HEK293 (cell line): Measurements from ENCODE around the gene ADD2.

Experiments
- CTCF ChIP-seq: fragments of 450-650 bp; formaldehyde crosslinking; IDR thresholded peaks from 2 replicates; pipeline ENCODE4 v1.5.1; 2016; ENCODE audit warnings: missing biosample characterization, missing genetic modification characterization
- KLF1 ChIP-seq: fragments of 450-650 bp; formaldehyde crosslinking; IDR thresholded peaks from 2 replicates; pipeline ENCODE4 v1.5.1; 2016; ENCODE audit warnings: missing biosample characterization, missing genetic modification characterization
- KLF10 ChIP-seq: fragments of 450-650 bp; IDR thresholded peaks from 2 replicates; pipeline ENCODE4 v1.5.1; 2018; ENCODE audit warnings: missing biosample characterization, mild to moderate bottlenecking, missing genetic modification characterization
- MZF1 ChIP-seq: fragments of 450-650 bp; formaldehyde crosslinking; IDR thresholded peaks from 2 replicates; pipeline ENCODE4 v1.5.1; 2017; ENCODE audit warnings: missing biosample characterization, missing genetic modification characterization, borderline replicate concordance
- PRDM4 ChIP-seq: fragments of 450-650 bp; formaldehyde crosslinking; IDR thresholded peaks from 2 replicates; pipeline ENCODE4 v1.5.1; 2017; ENCODE audit warnings: missing biosample characterization, missing genetic modification characterization
- PRDM6 ChIP-seq: fragments of 450-650 bp; formaldehyde crosslinking; IDR thresholded peaks from 2 replicates; pipeline ENCODE4 v1.5.1; 2017; ENCODE audit warnings: missing biosample characterization, missing genetic modification characterization
- REST ChIP-seq: fragments of 450-650 bp; formaldehyde crosslinking; IDR thresholded peaks from 2 replicates; pipeline ENCODE4 v1.5.1; 2016; ENCODE audit warnings: missing biosample characterization, missing genetic modification characterization
- TCF7L2 ChIP-seq: IDR thresholded peaks from 2 replicates; pipeline ENCODE4 v1.6.1; 2011; ENCODE audit warnings: low read depth, mild to moderate bottlenecking, inconsistent platforms, low read length, moderate library complexity, borderline replicate concordance
- ZBTB49 ChIP-seq: fragments of 450-650 bp; formaldehyde crosslinking; IDR thresholded peaks from 2 replicates; pipeline ENCODE4 v1.5.1; 2016; ENCODE audit warnings: missing biosample characterization, missing genetic modification characterization, low read depth
- ZFHX2 ChIP-seq: fragments of 450-650 bp; formaldehyde crosslinking; conservative IDR thresholded peaks from 2 replicates; pipeline ENCODE4 v1.5.1; 2016; ENCODE audit warnings: missing biosample characterization, missing genetic modification characterization
- ZNF174 ChIP-seq: fragments of 450-650 bp; formaldehyde crosslinking; IDR thresholded peaks from 2 replicates; pipeline ENCODE4 v1.5.0; 2017; ENCODE audit warnings: missing biosample characterization, mild to moderate bottlenecking, missing genetic modification characterization
- ZNF239 ChIP-seq: fragments of 450-650 bp; formaldehyde crosslinking; IDR thresholded peaks from 2 replicates; pipeline ENCODE4 v1.5.1; 2016; ENCODE audit warnings: missing biosample characterization, missing genetic modification characterization
- ZNF830 ChIP-seq: fragments of 450-650 bp; IDR thresholded peaks from 2 replicates; pipeline ENCODE4 v1.5.0; 2018; ENCODE audit warnings: missing biosample characterization, missing genetic modification characterization, low read depth, mild to moderate bottlenecking, moderate library complexity
- ZNF843 ChIP-seq: fragments of 450-650 bp; formaldehyde crosslinking; IDR thresholded peaks from 2 replicates; pipeline ENCODE4 v1.5.1; 2016; ENCODE audit warnings: missing biosample characterization, missing genetic modification characterization

- no peak for TF ChIP-seq PRDM6 (tag by site-specific recombination)
- TF ChIP-seq CTCF (tag by site-specific recombination), result no peak
- no peak for TF ChIP-seq MZF1 (tag by site-specific recombination)
- TF ChIP-seq KLF1 (tag by site-specific recombination), result no peak
- TF ChIP-seq ZNF239 (tag by site-specific recombination), result no peak
- TF ChIP-seq ZFHX2 (tag by site-specific recombination), result no peak
- TF ChIP-seq TCF7L2, result no peak
- TF ChIP-seq KLF10, result no peak
- no peak for TF ChIP-seq PRDM4 (tag by site-specific recombination)
- TF ChIP-seq ZNF174 (tag by site-specific recombination), result no peak
- no peak for TF ChIP-seq ZNF843 (tag by site-specific recombination)
- TF ChIP-seq ZNF830 (tag by site-specific recombination), result no peak
- no peak for TF ChIP-seq REST (tag by site-specific recombination)
- no peak for TF ChIP-seq ZBTB49
Observed at GRCh38 chr2:70670626-70671025, 97.4 kb downstream of the ADD2 start.
